ENCODE results near the gene FAM229B. TPM values are rescaled to one million over a fixed set of nuclear protein-coding genes. Genes with fewer than 3 reads are reported as not detected.

Gene FAM229B
- 19.2 and 32.7 TPM in 2 replicates for total RNA-seq (ENCODE audit: low replicate concordance)

- TF ChIP-seq CTCF (IDR thresholded peaks at IDR 0.05; ENCODE audit: insufficient read depth, low read length), result peak; percentile 20
- peak; percentile 98 for DNase-seq (ENCODE audit: low read depth)
- peak within 1 kb of the TSS; percentile 83 for H3K4me3 ChIP-seq (ENCODE audit: low read depth, low read length)
These were observed at the start of gene FAM229B, which contains the start of gene TUBE1 for GRCh38 chr6:112087136-112087911. Gene FAM229B (plus strand): TSS chr6:112087591. CDS start chr6:112099284, 11,693 bp downstream. Gene TUBE1 (minus strand): TSS chr6:112087482. CDS start chr6:112087434, 48 bp downstream.

- DNase-seq (ENCODE audit: low read depth), result peak; percentile 97
- no peak overlapping the region for H3K4me3 ChIP-seq (ENCODE audit: low read depth, low read length)
- no peak for TF ChIP-seq CTCF (IDR thresholded peaks at IDR 0.05; ENCODE audit: insufficient read depth, low read length)
These were observed 49.6 kb upstream of the FAM229B start for GRCh38 chr6:112037783-112038216.

GRCh38 chr6:112038268-112038667 is 49.1 kb upstream of the FAM229B start:
- no peak for DNase-seq (ENCODE audit: low read depth)

GRCh38 chr6:112038756-112039430 is 48.5 kb upstream of the FAM229B start:
- peak; percentile 25 for DNase-seq (ENCODE audit: low read depth)
- no peak for TF ChIP-seq CTCF (IDR thresholded peaks at IDR 0.05; ENCODE audit: insufficient read depth, low read length)
- no peak overlapping the region for H3K4me3 ChIP-seq (ENCODE audit: low read depth, low read length)

More at GRCh38 chr6:112038268-112038667, 49.1 kb upstream of the FAM229B start:
- no peak for TF ChIP-seq CTCF (IDR thresholded peaks at IDR 0.05; ENCODE audit: insufficient read depth, low read length)
- no peak overlapping the region for H3K4me3 ChIP-seq (ENCODE audit: low read depth, low read length)

GRCh38 chr6:112039431-112039770 is 48.0 kb upstream of the FAM229B start:
- no peak overlapping the region for H3K4me3 ChIP-seq (ENCODE audit: low read depth, low read length)
- no peak for TF ChIP-seq CTCF (IDR thresholded peaks at IDR 0.05; ENCODE audit: insufficient read depth, low read length)
- DNase-seq (ENCODE audit: low read depth), result no peak

GRCh38 chr6:112040956-112041355 is 46.4 kb upstream of the FAM229B start:
- no peak overlapping the region for H3K4me3 ChIP-seq (ENCODE audit: low read depth, low read length)
- no peak for DNase-seq (ENCODE audit: low read depth)
- no peak for TF ChIP-seq CTCF (IDR thresholded peaks at IDR 0.05; ENCODE audit: insufficient read depth, low read length)

Data from fibroblast of the aortic adventitia (primary cell).